HT-29 (cell line): ENCODE data around the gene ZSWIM5. TPM values are rescaled to one million over a fixed set of nuclear protein-coding genes. Genes with fewer than 3 reads are reported as not detected.
"Not testable (repeated sequence)": the region's sequence is repeated elsewhere in the genome, so short reads cannot be mapped to it uniquely, and the experiment has no call there.

Experiments
- DNase-seq: peaks from one replicate; pipeline ENCODE4 v3.0.0-alpha.2; 2015; ENCODE audit warnings: low spot score
- total RNA-seq: library from RNA; depleted of rRNA; stranded (reverse); fragments of >200 nt; shearing (Covaris generic); gene quantifications from 2 replicates; pipeline ENCODE4 v1.2.3, GENCODE V29; 2014

ZSWIM5 gene
- total RNA-seq, 1 experiment from 2014 or later: 0.71 TPM

GRCh38 chr1:45205011-45205909, 1.1 kb downstream of the ZSWIM5 start:
- peak; percentile 22 for DNase-seq

GRCh38 chr1:45200906-45201500, 5.4 kb downstream of the ZSWIM5 start:
- no peak for DNase-seq

GRCh38 chr1:45200435-45200834, 6.0 kb downstream of the ZSWIM5 start:
- no peak for DNase-seq

GRCh38 chr1:45198185-45198584, 8.2 kb downstream of the ZSWIM5 start:
- no peak for DNase-seq

- no peak for DNase-seq
These were observed 9.5 kb downstream of the ZSWIM5 start for GRCh38 chr1:45196863-45197262.

GRCh38 chr1:45191418-45191783, 15.0 kb downstream of the ZSWIM5 start:
- DNase-seq: no peak

GRCh38 chr1:45187725-45188124, 18.7 kb downstream of the ZSWIM5 start:
- no peak for DNase-seq

GRCh38 chr1:45179918-45180519, 26.4 kb downstream of the ZSWIM5 start:
- DNase-seq: peak; percentile 39

GRCh38 chr1:45177452-45177851, 29.0 kb downstream of the ZSWIM5 start:
- DNase-seq: no peak

- DNase-seq: no peak
These were observed 33.6 kb downstream of the ZSWIM5 start for GRCh38 chr1:45172764-45173163.

- DNase-seq: peak; percentile 78
These were observed 34.4 kb downstream of the ZSWIM5 start for GRCh38 chr1:45172005-45172404.

- no peak for DNase-seq
These were observed 34.8 kb downstream of the ZSWIM5 start for GRCh38 chr1:45171575-45171974.

- DNase-seq: no peak
These were observed 36.2 kb downstream of the ZSWIM5 start for GRCh38 chr1:45170151-45170742.

GRCh38 chr1:45167947-45168346, 38.5 kb downstream of the ZSWIM5 start:
- DNase-seq: not testable (repeated sequence)

GRCh38 chr1:45164307-45164706, 42.1 kb downstream of the ZSWIM5 start:
- DNase-seq: not testable (repeated sequence)

GRCh38 chr1:45163111-45163510, 43.3 kb downstream of the ZSWIM5 start:
- not testable (repeated sequence) for DNase-seq

GRCh38 chr1:45162041-45163035, 44.1 kb downstream of the ZSWIM5 start:
- DNase-seq: not testable (repeated sequence)

GRCh38 chr1:45155957-45156356, 50.4 kb downstream of the ZSWIM5 start:
- DNase-seq: no peak

- no peak for DNase-seq
These were observed 51.0 kb downstream of the ZSWIM5 start for GRCh38 chr1:45155423-45155822.

GRCh38 chr1:45152126-45152525, 54.3 kb downstream of the ZSWIM5 start:
- no peak for DNase-seq
